Measurements from ENCODE around the gene TYMP. TPM values are rescaled to one million over a fixed set of nuclear protein-coding genes. Genes with fewer than 3 reads are reported as not detected.
A peak's percentile ranks its signal among the peaks of the same experiment; 100 is the strongest.

TYMP gene
- total RNA-seq, 1 experiment from 2014 or later: 0.58 TPM

- peaks cover 23% of the 10 kb centered on the region for H3K27me3 ChIP-seq (replicated peaks; ENCODE audit: insufficient read depth, low read depth, low read length, poor library complexity)
- H3K36me3 ChIP-seq (ENCODE audit: insufficient read depth, low read length, poor library complexity, severe bottlenecking): no peaks in the 10 kb centered on the region
- TF ChIP-seq CTCF (conservative IDR thresholded peaks at IDR 0.05; ENCODE audit: low read depth, low read length) (no peak), EZH2 (IDR thresholded peaks at IDR 0.05; ENCODE audit: borderline replicate concordance, low read depth, low read length, poor library complexity, severe bottlenecking) (no peak)
- ChIA-PET POLR2A (ENCODE audit: low non-redundant PET) (no interaction called here), CTCF (no interaction called here)
- intact Hi-C loops (cut with micrococcal nuclease; ENCODE audit: unreplicated experiment): no loop called here
- H3K4me3 ChIP-seq (ENCODE audit: low read depth, low read length, poor library complexity, severe bottlenecking): peak overlapping the region; percentile 46
- no TSS peak for BruUV-seq (replicated peaks)
- H3K4me1 ChIP-seq (ENCODE audit: insufficient read depth, low read length, poor library complexity, severe bottlenecking): peaks cover 17% of the 10 kb centered on the region
- H3K9me3 ChIP-seq (ENCODE audit: low read depth, low read length, poor library complexity, severe bottlenecking): no peaks in the 10 kb centered on the region
- H3K27ac ChIP-seq (ENCODE audit: low read depth, low read length, poor library complexity, severe bottlenecking): no peak overlapping the region
- no peak for DNase-seq (ENCODE audit: low spot score)
Measured at GRCh38 chr22:50531962-50532674, 2.3 kb upstream of the TYMP start.

- DNase-seq (ENCODE audit: low spot score): no peak
- intact Hi-C loops (cut with micrococcal nuclease; ENCODE audit: unreplicated experiment): no loop called here
- ChIA-PET POLR2A (ENCODE audit: low non-redundant PET) (no interaction called here), CTCF (no interaction called here)
- TF ChIP-seq CTCF (conservative IDR thresholded peaks at IDR 0.05; ENCODE audit: low read depth, low read length) (no peak), EZH2 (IDR thresholded peaks at IDR 0.05; ENCODE audit: borderline replicate concordance, low read depth, low read length, poor library complexity, severe bottlenecking) (no peak)
- H3K36me3 ChIP-seq (ENCODE audit: insufficient read depth, low read length, poor library complexity, severe bottlenecking): no peaks in the 10 kb centered on the region
- H3K27me3 ChIP-seq (replicated peaks; ENCODE audit: insufficient read depth, low read depth, low read length, poor library complexity): peaks cover 23% of the 10 kb centered on the region
- H3K4me3 ChIP-seq (ENCODE audit: low read depth, low read length, poor library complexity, severe bottlenecking): peak overlapping the region; percentile 46
- H3K4me1 ChIP-seq (ENCODE audit: insufficient read depth, low read length, poor library complexity, severe bottlenecking): peaks cover 20% of the 10 kb centered on the region
- H3K9me3 ChIP-seq (ENCODE audit: low read depth, low read length, poor library complexity, severe bottlenecking): no peaks in the 10 kb centered on the region
- BruUV-seq (replicated peaks): no TSS peak
- H3K27ac ChIP-seq (ENCODE audit: low read depth, low read length, poor library complexity, severe bottlenecking): no peak overlapping the region
Measured at GRCh38 chr22:50531546-50531961, 1.7 kb upstream of the TYMP start.

- TF ChIP-seq EZH2 (IDR thresholded peaks at IDR 0.05; ENCODE audit: borderline replicate concordance, low read depth, low read length, poor library complexity, severe bottlenecking) (no peak), CTCF (conservative IDR thresholded peaks at IDR 0.05; ENCODE audit: low read depth, low read length) (no peak)
- POLR2A ChIA-PET (ENCODE audit: low non-redundant PET): no interaction called here
- intact Hi-C loops (cut with micrococcal nuclease; ENCODE audit: unreplicated experiment): no loop called here
- BruUV-seq (replicated peaks): no TSS peak
- H3K27me3 ChIP-seq (replicated peaks; ENCODE audit: insufficient read depth, low read depth, low read length, poor library complexity): peaks cover 23% of the 10 kb centered on the region
- no peaks in the 10 kb centered on the region for H3K36me3 ChIP-seq (ENCODE audit: insufficient read depth, low read length, poor library complexity, severe bottlenecking)
- peak; percentile 73 for DNase-seq (ENCODE audit: low spot score)
- H3K27ac ChIP-seq (ENCODE audit: low read depth, low read length, poor library complexity, severe bottlenecking): no peak overlapping the region
- H3K4me1 ChIP-seq (ENCODE audit: insufficient read depth, low read length, poor library complexity, severe bottlenecking): peaks cover 21% of the 10 kb centered on the region
- H3K4me3 ChIP-seq (ENCODE audit: low read depth, low read length, poor library complexity, severe bottlenecking): peak overlapping the region; percentile 46
- CTCF ChIA-PET: no interaction called here
- no peaks in the 10 kb centered on the region for H3K9me3 ChIP-seq (ENCODE audit: low read depth, low read length, poor library complexity, severe bottlenecking)
Measured at GRCh38 chr22:50530877-50531545, 1.2 kb upstream of the TYMP start.
